SK-N-SH treated with all-trans-retinoic acid at 6 μM for 48 hours (cell line): ENCODE data around the gene TRABD.

Experiments used
- ATAC-seq: fragments of 200-7000 bp; cut with Tn5 transposase; 3 replicates; pipeline ENCODE4 v1.9.1; 2020; ENCODE audit warnings: mild to moderate bottlenecking, moderate library complexity
- ARNTL ChIP-seq: fragments of 450-650 bp; formaldehyde crosslinking; IDR thresholded peaks from 2 replicates; pipeline ENCODE4 v1.5.0; 2020; ENCODE audit warnings: low read depth, mild to moderate bottlenecking, moderate library complexity, borderline replicate concordance
- BACH2 ChIP-seq: fragments of 250-450 bp; sonication (Bioruptor Pico); IDR thresholded peaks from 2 replicates; pipeline ENCODE4 v1.9.0; 2021; ENCODE audit warnings: mild to moderate bottlenecking, borderline replicate concordance
- CSDC2 ChIP-seq: fragments of 250-450 bp; sonication (Bioruptor Pico); IDR thresholded peaks from 2 replicates; pipeline ENCODE4 v1.5.0; 2020; ENCODE audit warnings: mild to moderate bottlenecking, moderate library complexity
- CSRNP3 ChIP-seq: fragments of 250-450 bp; sonication (Bioruptor Pico); IDR thresholded peaks from 2 replicates; pipeline ENCODE4 v1.5.1; 2021; ENCODE audit warnings: mild to moderate bottlenecking, moderate library complexity
- ESRRG ChIP-seq: fragments of 250-450 bp; sonication (Bioruptor Pico); IDR thresholded peaks from 2 replicates; pipeline ENCODE4 v1.6.1; 2021; ENCODE audit warnings: mild to moderate bottlenecking
- GLIS3 ChIP-seq: fragments of 250-450 bp; sonication (Bioruptor Pico); IDR thresholded peaks from 2 replicates; pipeline ENCODE4 v1.5.0; 2020; ENCODE audit warnings: mild to moderate bottlenecking, moderate library complexity
- ISL1 ChIP-seq: fragments of 250-450 bp; sonication (Bioruptor Pico); IDR thresholded peaks from 2 replicates; pipeline ENCODE4 v2.1.2; 2022; ENCODE audit warnings: mild to moderate bottlenecking, moderate library complexity
- PPARA ChIP-seq: fragments of 250-450 bp; sonication (Bioruptor Pico); IDR thresholded peaks from 2 replicates; pipeline ENCODE4 v1.5.0; 2020; ENCODE audit warnings: mild to moderate bottlenecking, borderline replicate concordance
- RARB ChIP-seq: fragments of 250-450 bp; sonication (Bioruptor Pico); IDR thresholded peaks from 2 replicates; pipeline ENCODE4 v1.8.0; 2021; ENCODE audit warnings: mild to moderate bottlenecking, moderate library complexity
- SNAI2 ChIP-seq: fragments of 250-450 bp; sonication (Bioruptor Pico); IDR thresholded peaks from 2 replicates; pipeline ENCODE4 v1.5.0; 2020; ENCODE audit warnings: mild to moderate bottlenecking, moderate library complexity
- TCF4 ChIP-seq: fragments of 250-450 bp; sonication (Bioruptor Pico); IDR thresholded peaks from 2 replicates; pipeline ENCODE4 v1.8.0; 2021; ENCODE audit warnings: mild to moderate bottlenecking, moderate library complexity, borderline replicate concordance
- TOX ChIP-seq: fragments of 250-450 bp; sonication (Bioruptor Pico); IDR thresholded peaks from 2 replicates; pipeline ENCODE4 v1.8.0; 2021; ENCODE audit warnings: mild to moderate bottlenecking, moderate library complexity, borderline replicate concordance
- ZC3H10 ChIP-seq: fragments of 250-450 bp; sonication (Bioruptor Pico); IDR thresholded peaks from 2 replicates; pipeline ENCODE4 v1.5.1; 2021; ENCODE audit warnings: mild to moderate bottlenecking, moderate library complexity
- ZFP3 ChIP-seq: fragments of 250-450 bp; sonication (Bioruptor Pico); IDR thresholded peaks from 2 replicates; pipeline ENCODE4 v1.5.0; 2020; ENCODE audit warnings: mild to moderate bottlenecking, moderate library complexity
- ZFP30 ChIP-seq: fragments of 450-650 bp; formaldehyde crosslinking; IDR thresholded peaks from 2 replicates; pipeline ENCODE4 v1.5.0; 2022; ENCODE audit warnings: mild to moderate bottlenecking, moderate library complexity
- ZNF565 ChIP-seq: fragments of 450-650 bp; formaldehyde crosslinking; conservative IDR thresholded peaks from 2 replicates; pipeline ENCODE4 v1.5.0; 2020; ENCODE audit warnings: low read depth, mild to moderate bottlenecking, moderate library complexity
- ZNF70 ChIP-seq: fragments of 450-650 bp; formaldehyde crosslinking; IDR thresholded peaks from 2 replicates; pipeline ENCODE4 v1.5.0; 2020; ENCODE audit warnings: mild to moderate bottlenecking, moderate library complexity
- ZNF8 ChIP-seq: fragments of 450-650 bp; formaldehyde crosslinking; IDR thresholded peaks from 2 replicates; pipeline ENCODE4 v1.5.0; 2020; ENCODE audit warnings: mild to moderate bottlenecking, moderate library complexity
- TF ChIP-seq, protein P1 (sequence below): fragments of 250-450 bp; sonication (Bioruptor Pico); IDR thresholded peaks from 2 replicates; pipeline ENCODE4 v1.5.0; 2020; ENCODE audit warnings: mild to moderate bottlenecking, moderate library complexity
- TF ChIP-seq, protein P2 (sequence below): fragments of 250-450 bp; sonication (Bioruptor Pico); IDR thresholded peaks from 2 replicates; pipeline ENCODE4 v1.8.0; 2020; ENCODE audit warnings: mild to moderate bottlenecking, moderate library complexity, borderline replicate concordance
- TF ChIP-seq, protein P3 (sequence below): fragments of 250-450 bp; sonication (Bioruptor Pico); IDR thresholded peaks from 2 replicates; pipeline ENCODE4 v1.8.0; 2021; ENCODE audit warnings: low read depth, mild to moderate bottlenecking, moderate library complexity, borderline replicate concordance

Gene TRABD

GRCh38 chr22:50227579-50228215 is 42.0 kb downstream of the TRABD start:
- no peak for ATAC-seq
- TF ChIP-seq ZNF70 (CRISPR knock-in tag): no peak
- no peak for TF ChIP-seq BACH2 (CRISPR knock-in tag)
- no peak for TF ChIP-seq PPARA (CRISPR knock-in tag)
- no peak for TF ChIP-seq ARNTL (CRISPR knock-in tag)
- no peak for TF ChIP-seq GLIS3
- no peak for TF ChIP-seq CSDC2 (CRISPR knock-in tag)
- no peak for TF ChIP-seq ZNF565 (CRISPR knock-in tag)
- no peak for TF ChIP-seq TOX (CRISPR knock-in tag)
- TF ChIP-seq, protein P1, sequence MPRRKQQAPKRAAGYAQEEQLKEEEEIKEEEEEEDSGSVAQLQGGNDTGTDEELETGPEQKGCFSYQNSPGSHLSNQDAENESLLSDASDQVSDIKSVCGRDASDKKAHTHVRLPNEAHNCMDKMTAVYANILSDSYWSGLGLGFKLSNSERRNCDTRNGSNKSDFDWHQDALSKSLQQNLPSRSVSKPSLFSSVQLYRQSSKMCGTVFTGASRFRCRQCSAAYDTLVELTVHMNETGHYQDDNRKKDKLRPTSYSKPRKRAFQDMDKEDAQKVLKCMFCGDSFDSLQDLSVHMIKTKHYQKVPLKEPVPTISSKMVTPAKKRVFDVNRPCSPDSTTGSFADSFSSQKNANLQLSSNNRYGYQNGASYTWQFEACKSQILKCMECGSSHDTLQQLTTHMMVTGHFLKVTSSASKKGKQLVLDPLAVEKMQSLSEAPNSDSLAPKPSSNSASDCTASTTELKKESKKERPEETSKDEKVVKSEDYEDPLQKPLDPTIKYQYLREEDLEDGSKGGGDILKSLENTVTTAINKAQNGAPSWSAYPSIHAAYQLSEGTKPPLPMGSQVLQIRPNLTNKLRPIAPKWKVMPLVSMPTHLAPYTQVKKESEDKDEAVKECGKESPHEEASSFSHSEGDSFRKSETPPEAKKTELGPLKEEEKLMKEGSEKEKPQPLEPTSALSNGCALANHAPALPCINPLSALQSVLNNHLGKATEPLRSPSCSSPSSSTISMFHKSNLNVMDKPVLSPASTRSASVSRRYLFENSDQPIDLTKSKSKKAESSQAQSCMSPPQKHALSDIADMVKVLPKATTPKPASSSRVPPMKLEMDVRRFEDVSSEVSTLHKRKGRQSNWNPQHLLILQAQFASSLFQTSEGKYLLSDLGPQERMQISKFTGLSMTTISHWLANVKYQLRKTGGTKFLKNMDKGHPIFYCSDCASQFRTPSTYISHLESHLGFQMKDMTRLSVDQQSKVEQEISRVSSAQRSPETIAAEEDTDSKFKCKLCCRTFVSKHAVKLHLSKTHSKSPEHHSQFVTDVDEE (CRISPR knock-in tag): no peak

DNA sequence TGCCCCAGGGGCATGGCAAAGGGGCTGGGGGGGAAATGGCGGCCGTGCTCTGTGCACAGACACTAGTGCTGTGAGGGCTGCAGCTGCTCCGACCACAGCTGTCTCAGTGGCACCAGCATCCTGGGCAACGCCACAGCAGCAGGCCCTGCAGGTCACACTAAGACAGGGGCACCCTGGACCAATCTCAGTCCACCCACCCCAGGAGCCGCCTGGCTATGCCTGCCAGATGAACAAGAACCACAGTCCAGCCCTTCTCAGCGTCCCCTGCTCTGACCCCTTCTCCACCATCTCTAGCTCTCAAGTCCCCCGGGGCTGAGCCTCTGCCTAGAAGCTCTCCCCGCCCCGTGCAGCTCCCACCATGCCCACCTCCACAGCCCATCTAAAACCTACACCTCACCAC is 42.7 kb downstream of the TRABD start:
- no peak for TF ChIP-seq ISL1 (CRISPR knock-in tag)
- no peak for TF ChIP-seq CSDC2 (CRISPR knock-in tag)
- TF ChIP-seq ARNTL (CRISPR knock-in tag): no peak
- TF ChIP-seq, protein P2, sequence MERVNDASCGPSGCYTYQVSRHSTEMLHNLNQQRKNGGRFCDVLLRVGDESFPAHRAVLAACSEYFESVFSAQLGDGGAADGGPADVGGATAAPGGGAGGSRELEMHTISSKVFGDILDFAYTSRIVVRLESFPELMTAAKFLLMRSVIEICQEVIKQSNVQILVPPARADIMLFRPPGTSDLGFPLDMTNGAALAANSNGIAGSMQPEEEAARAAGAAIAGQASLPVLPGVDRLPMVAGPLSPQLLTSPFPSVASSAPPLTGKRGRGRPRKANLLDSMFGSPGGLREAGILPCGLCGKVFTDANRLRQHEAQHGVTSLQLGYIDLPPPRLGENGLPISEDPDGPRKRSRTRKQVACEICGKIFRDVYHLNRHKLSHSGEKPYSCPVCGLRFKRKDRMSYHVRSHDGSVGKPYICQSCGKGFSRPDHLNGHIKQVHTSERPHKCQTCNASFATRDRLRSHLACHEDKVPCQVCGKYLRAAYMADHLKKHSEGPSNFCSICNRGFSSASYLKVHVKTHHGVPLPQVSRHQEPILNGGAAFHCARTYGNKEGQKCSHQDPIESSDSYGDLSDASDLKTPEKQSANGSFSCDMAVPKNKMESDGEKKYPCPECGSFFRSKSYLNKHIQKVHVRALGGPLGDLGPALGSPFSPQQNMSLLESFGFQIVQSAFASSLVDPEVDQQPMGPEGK (CRISPR knock-in tag): no peak
- TF ChIP-seq CSRNP3 (CRISPR knock-in tag): no peak
- no peak for TF ChIP-seq ZFP3 (CRISPR knock-in tag)
- no peak for TF ChIP-seq ZC3H10
- TF ChIP-seq TCF4 (CRISPR knock-in tag): no peak
- no peak for TF ChIP-seq ZNF70 (CRISPR knock-in tag)
- TF ChIP-seq RARB (CRISPR knock-in tag): no peak
- TF ChIP-seq, protein P3, sequence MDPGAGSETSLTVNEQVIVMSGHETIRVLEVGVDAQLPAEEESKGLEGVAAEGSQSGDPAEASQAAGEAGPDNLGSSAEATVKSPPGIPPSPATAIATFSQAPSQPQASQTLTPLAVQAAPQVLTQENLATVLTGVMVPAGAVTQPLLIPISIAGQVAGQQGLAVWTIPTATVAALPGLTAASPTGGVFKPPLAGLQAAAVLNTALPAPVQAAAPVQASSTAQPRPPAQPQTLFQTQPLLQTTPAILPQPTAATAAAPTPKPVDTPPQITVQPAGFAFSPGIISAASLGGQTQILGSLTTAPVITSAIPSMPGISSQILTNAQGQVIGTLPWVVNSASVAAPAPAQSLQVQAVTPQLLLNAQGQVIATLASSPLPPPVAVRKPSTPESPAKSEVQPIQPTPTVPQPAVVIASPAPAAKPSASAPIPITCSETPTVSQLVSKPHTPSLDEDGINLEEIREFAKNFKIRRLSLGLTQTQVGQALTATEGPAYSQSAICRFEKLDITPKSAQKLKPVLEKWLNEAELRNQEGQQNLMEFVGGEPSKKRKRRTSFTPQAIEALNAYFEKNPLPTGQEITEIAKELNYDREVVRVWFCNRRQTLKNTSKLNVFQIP (CRISPR knock-in tag): no peak
- no peak for TF ChIP-seq ESRRG (CRISPR knock-in tag)
- TF ChIP-seq, protein P1 (CRISPR knock-in tag): no peak
- no peak for TF ChIP-seq SNAI2 (CRISPR knock-in tag)
- TF ChIP-seq ZFP30 (CRISPR knock-in tag): no peak
- TF ChIP-seq BACH2 (CRISPR knock-in tag): no peak
- TF ChIP-seq ZNF8 (CRISPR knock-in tag): no peak
- no peak for TF ChIP-seq ZNF565 (CRISPR knock-in tag)
- no peak for ATAC-seq
